ENCODE data around the gene BNC2. TPM values are rescaled to one million over a fixed set of nuclear protein-coding genes. Genes with fewer than 3 reads are reported as not detected.

Gene BNC2
- total RNA-seq, 1 experiment from 2014 or later: 5.7 TPM

- no peaks in the 10 kb centered on the region for H3K4me1 ChIP-seq (ENCODE audit: control insufficient read depth, insufficient read depth, low read length)
- H3K27me3 ChIP-seq (ENCODE audit: control insufficient read depth, insufficient read depth, low read length): no peaks in the 10 kb centered on the region
- intact Hi-C loops (cut with micrococcal nuclease; ENCODE audit: unreplicated experiment): no loop called here
- no TSS peak for BruUV-seq (replicated peaks)
- no peak for ATAC-seq
- in situ Hi-C loops (cut with HindIII; ENCODE audit: low pct_unique_long_range_greater_than_20kb, low sequenced_read_pairs): no loop called here
- no peak overlapping the region for H3K4me3 ChIP-seq (ENCODE audit: low read depth in 2 of 2, low read length in 2 of 2)
- ChIA-PET POLR2A (no interaction called here), CTCF (no interaction called here)
- no peaks in the 10 kb centered on the region for H3K36me3 ChIP-seq (ENCODE audit: control insufficient read depth, insufficient read depth, low read length)
- no peaks in the 10 kb centered on the region for H3K9me3 ChIP-seq (ENCODE audit: control insufficient read depth, insufficient read depth, low read depth, low read length)
- no peak for DNase-seq (ENCODE audit: low read depth, low spot score)
- H3K27ac ChIP-seq (ENCODE audit: low read length): no peak overlapping the region
- no peak for TF ChIP-seq TCF7L2 (IDR thresholded peaks at IDR 0.05; ENCODE audit: low read depth, low read length)
- TF ChIP-seq POLR2AphosphoS5 (IDR thresholded peaks at IDR 0.05; ENCODE audit: low read depth, low read length): no peak
- TF ChIP-seq REST (IDR thresholded peaks at IDR 0.05; ENCODE audit: insufficient read depth in 1 of 2, low read depth in 2 of 2, low read length in 1 of 2): no peak
Measured at GRCh38 chr9:16543686-16544085, 326.8 kb downstream of the BNC2 start.

DNA sequence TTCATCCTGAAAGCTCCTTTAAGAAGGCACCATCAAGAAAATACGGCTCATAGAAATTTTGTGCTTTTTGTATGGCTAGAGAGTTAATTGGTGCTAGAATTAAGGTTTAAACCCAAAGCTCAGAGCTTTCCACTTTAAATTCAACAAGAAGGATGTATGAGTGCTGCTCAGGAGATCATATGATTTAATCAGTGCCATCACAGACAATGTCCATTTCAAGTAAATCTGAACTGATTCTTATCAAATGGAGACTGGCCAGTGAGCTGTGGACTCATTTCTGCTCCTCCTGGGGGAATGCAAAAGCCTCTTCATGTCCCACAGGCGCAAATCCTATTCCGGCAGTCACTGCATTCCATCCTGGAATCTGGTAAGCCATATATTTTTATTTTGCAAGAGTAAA lies 327.2 kb downstream of the BNC2 start:
- H3K36me3 ChIP-seq (ENCODE audit: control insufficient read depth, insufficient read depth, low read length): no peaks in the 10 kb centered on the region
- TF ChIP-seq TCF7L2 (IDR thresholded peaks at IDR 0.05; ENCODE audit: low read depth, low read length) (no peak), SIN3A (IDR thresholded peaks at IDR 0.05; ENCODE audit: borderline replicate concordance, insufficient read depth, low read depth, low read length) (no peak), REST (IDR thresholded peaks at IDR 0.05; ENCODE audit: insufficient read depth in 1 of 2, low read depth in 2 of 2, low read length in 1 of 2) (no peak), POLR2AphosphoS5 (IDR thresholded peaks at IDR 0.05; ENCODE audit: low read depth, low read length) (no peak)
- TF ChIP-seq, protein P1, sequence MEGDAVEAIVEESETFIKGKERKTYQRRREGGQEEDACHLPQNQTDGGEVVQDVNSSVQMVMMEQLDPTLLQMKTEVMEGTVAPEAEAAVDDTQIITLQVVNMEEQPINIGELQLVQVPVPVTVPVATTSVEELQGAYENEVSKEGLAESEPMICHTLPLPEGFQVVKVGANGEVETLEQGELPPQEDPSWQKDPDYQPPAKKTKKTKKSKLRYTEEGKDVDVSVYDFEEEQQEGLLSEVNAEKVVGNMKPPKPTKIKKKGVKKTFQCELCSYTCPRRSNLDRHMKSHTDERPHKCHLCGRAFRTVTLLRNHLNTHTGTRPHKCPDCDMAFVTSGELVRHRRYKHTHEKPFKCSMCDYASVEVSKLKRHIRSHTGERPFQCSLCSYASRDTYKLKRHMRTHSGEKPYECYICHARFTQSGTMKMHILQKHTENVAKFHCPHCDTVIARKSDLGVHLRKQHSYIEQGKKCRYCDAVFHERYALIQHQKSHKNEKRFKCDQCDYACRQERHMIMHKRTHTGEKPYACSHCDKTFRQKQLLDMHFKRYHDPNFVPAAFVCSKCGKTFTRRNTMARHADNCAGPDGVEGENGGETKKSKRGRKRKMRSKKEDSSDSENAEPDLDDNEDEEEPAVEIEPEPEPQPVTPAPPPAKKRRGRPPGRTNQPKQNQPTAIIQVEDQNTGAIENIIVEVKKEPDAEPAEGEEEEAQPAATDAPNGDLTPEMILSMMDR (IDR thresholded peaks at IDR 0.05): no peak
- DNase-seq (ENCODE audit: low read depth, low spot score) (no peak), ATAC-seq (no peak)
- no peaks in the 10 kb centered on the region for H3K9me3 ChIP-seq (ENCODE audit: control insufficient read depth, insufficient read depth, low read depth, low read length)
- in situ Hi-C loops (cut with HindIII; ENCODE audit: low pct_unique_long_range_greater_than_20kb, low sequenced_read_pairs) (no loop called here), intact Hi-C loops (cut with micrococcal nuclease; ENCODE audit: unreplicated experiment) (no loop called here)
- H3K4me1 ChIP-seq (ENCODE audit: control insufficient read depth, insufficient read depth, low read length): no peaks in the 10 kb centered on the region
- no peak overlapping the region for H3K4me3 ChIP-seq (ENCODE audit: low read depth in 2 of 2, low read length in 2 of 2)
- BruUV-seq (replicated peaks): no TSS peak
- no peak overlapping the region for H3K27ac ChIP-seq (ENCODE audit: low read length)
- H3K27me3 ChIP-seq (ENCODE audit: control insufficient read depth, insufficient read depth, low read length): no peaks in the 10 kb centered on the region
- POLR2A ChIA-PET: no interaction called here
- CTCF ChIA-PET: no interaction called here

All from Panc1 (cell line).